ENCODE measurements around the gene UCN2.

- TF ChIP-seq CTCF (conservative IDR thresholded peaks at IDR 0.05) (no peak), ZFX (IDR thresholded peaks at IDR 0.05) (no peak)
Observed at GRCh38 chr3:48536116-48536515, 27.5 kb downstream of the UCN2 start.
